Measurements from ENCODE around the gene OPCML. TPM values are rescaled to one million over a fixed set of nuclear protein-coding genes. Genes with fewer than 3 reads are reported as not detected.

The OPCML gene
- total RNA-seq, 1 experiment from 2014 or later: 0.94 TPM

- no peaks in the 10 kb centered on the region for H3K23me2 ChIP-seq (ENCODE audit: insufficient read length, low read depth, low read length, poor library complexity, severe bottlenecking)
- H2BK15ac ChIP-seq (ENCODE audit: low read depth, low read length): no peak overlapping the region
- H3K14ac ChIP-seq (ENCODE audit: insufficient read depth, low read length): no peak overlapping the region
- H3K27ac Mint-ChIP-seq: no peak overlapping the region
- no peak overlapping the region for H4K5ac ChIP-seq (ENCODE audit: insufficient read length, low read depth, low read length)
- H4K8ac ChIP-seq (replicated peaks; ENCODE audit: insufficient read length, low read depth, low read length): no peak overlapping the region
- no peaks in the 10 kb centered on the region for H3K36me3 Mint-ChIP-seq (ENCODE audit: insufficient read depth in 1 of 3, low read depth in 3 of 3)
- H2AFZ ChIP-seq (ENCODE audit: low read length): no peak overlapping the region
- no peak overlapping the region for H3K4me2 ChIP-seq (ENCODE audit: insufficient read depth, insufficient read length, low read length)
- no peaks in the 10 kb centered on the region for H3K27me3 ChIP-seq (ENCODE audit: insufficient read depth, low read length)
- H2AK5ac ChIP-seq (ENCODE audit: insufficient read length, low read length): no peak overlapping the region
- H3T11ph ChIP-seq (ENCODE audit: low read length): no peak overlapping the region
- no peak overlapping the region for H3K4me3 Mint-ChIP-seq
- no peaks in the 10 kb centered on the region for H3K79me2 ChIP-seq (ENCODE audit: insufficient read depth, low read length)
- no peak overlapping the region for H3K23ac ChIP-seq (ENCODE audit: insufficient read length, low read depth, low read length)
- no peak overlapping the region for H4K91ac ChIP-seq (ENCODE audit: insufficient read length, low read depth, low read length)
- H3K4me1 Mint-ChIP-seq: peaks cover 14 to 15% of the 10 kb centered on the region in 2 experiments
- H2BK120ac ChIP-seq (ENCODE audit: low read depth, low read length, poor library complexity, severe bottlenecking): no peak overlapping the region
- no peak overlapping the region for H3K9ac ChIP-seq (ENCODE audit: extremely low read depth, insufficient read length, low read length)
- H3K9me3 Mint-ChIP-seq: no peaks in the 10 kb centered on the region; a peak in 1 of 5 replicates
- H2BK20ac ChIP-seq (ENCODE audit: low read depth, low read length, poor library complexity, severe bottlenecking): no peak overlapping the region
- H3K27ac ChIP-seq (ENCODE audit: insufficient read length, low read depth, low read length): no peak overlapping the region
- no peak for DNase-seq
- H3K18ac ChIP-seq (ENCODE audit: insufficient read length, low read depth, low read length): no peak overlapping the region
- no peak overlapping the region for H2BK12ac ChIP-seq (ENCODE audit: insufficient read length, low read depth, low read length)
- H2BK5ac ChIP-seq (ENCODE audit: insufficient read length, low read length): no peak overlapping the region
- H3K4me1 ChIP-seq (ENCODE audit: insufficient read depth, low read length): peaks cover 3% of the 10 kb centered on the region; the same call in 1 of the 2 replicates
- WGBS (ENCODE audit: extremely low coverage, insufficient read length, low lambda C conversion rate): no CpG with 5 or more reads among the region's 4 CpGs
- no peaks in the 10 kb centered on the region for H4K20me1 ChIP-seq (ENCODE audit: control insufficient read depth, insufficient read depth, insufficient read length)
- TF ChIP-seq CTCF (conservative IDR thresholded peaks at IDR 0.05): no peak
- H3K56ac ChIP-seq (ENCODE audit: insufficient read length, low read depth, low read length): no peak overlapping the region
- peaks cover 12% of the 10 kb centered on the region for H3K27me3 Mint-ChIP-seq (ENCODE audit: low read depth)
- H3K9me3 ChIP-seq (ENCODE audit: control insufficient read depth, low read depth, low read length): no peaks in the 10 kb centered on the region
- H3K4ac ChIP-seq (ENCODE audit: low read depth, low read length): no peak overlapping the region
- no peaks in the 10 kb centered on the region for H3K79me1 ChIP-seq (ENCODE audit: insufficient read depth, low read depth, low read length, poor library complexity, severe bottlenecking)
These were observed 519.5 kb downstream of the OPCML start for GRCh38 chr11:133012803-133013202.

Measured in H9 (cell line).